ENCODE measurements around the gene UTP3. TPM values are rescaled to one million over a fixed set of nuclear protein-coding genes. Genes with fewer than 3 reads are reported as not detected.
"Not testable (repeated sequence)": the region's sequence is repeated elsewhere in the genome, so short reads cannot be mapped to it uniquely, and the experiment has no call there.

UTP3 gene
- total RNA-seq, 1 donor from 2014 or later, result 29.4 TPM

DNA sequence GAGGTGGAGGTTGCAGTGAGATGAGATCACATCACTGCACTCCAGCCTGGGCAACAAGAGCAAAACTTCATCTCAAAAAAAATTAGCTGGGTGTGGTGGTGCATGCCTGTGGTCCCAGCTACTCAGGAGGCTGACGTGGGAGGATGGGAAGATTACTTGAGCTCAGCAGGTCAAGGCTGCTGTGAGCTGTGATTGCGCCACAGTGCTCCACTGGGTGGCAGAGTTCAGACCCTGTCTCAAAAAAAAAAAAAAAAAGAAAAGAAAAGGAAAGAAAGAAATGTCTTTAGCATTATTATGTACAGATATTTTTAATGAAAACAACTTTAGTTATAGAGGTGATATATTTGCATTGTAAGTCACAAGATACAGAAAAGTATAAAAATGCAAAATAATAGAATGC lies 47.6 kb downstream of the UTP3 start:
- Mint-ChIP-seq H3K4me1 (ENCODE audit: unreplicated experiment) (peaks cover 28% of the 10 kb centered on the region), H3K27ac (ENCODE audit: unreplicated experiment) (peak overlapping the region; percentile 56)
- not testable (repeated sequence) for H3K36me3 Mint-ChIP-seq (ENCODE audit: unreplicated experiment); H3K4me3 Mint-ChIP-seq (ENCODE audit: unreplicated experiment); DNase-seq (ENCODE audit: extremely low spot score, unreplicated experiment); H3K27me3 Mint-ChIP-seq (ENCODE audit: unreplicated experiment); H3K9me3 Mint-ChIP-seq (ENCODE audit: unreplicated experiment)
- TF ChIP-seq, protein P1, sequence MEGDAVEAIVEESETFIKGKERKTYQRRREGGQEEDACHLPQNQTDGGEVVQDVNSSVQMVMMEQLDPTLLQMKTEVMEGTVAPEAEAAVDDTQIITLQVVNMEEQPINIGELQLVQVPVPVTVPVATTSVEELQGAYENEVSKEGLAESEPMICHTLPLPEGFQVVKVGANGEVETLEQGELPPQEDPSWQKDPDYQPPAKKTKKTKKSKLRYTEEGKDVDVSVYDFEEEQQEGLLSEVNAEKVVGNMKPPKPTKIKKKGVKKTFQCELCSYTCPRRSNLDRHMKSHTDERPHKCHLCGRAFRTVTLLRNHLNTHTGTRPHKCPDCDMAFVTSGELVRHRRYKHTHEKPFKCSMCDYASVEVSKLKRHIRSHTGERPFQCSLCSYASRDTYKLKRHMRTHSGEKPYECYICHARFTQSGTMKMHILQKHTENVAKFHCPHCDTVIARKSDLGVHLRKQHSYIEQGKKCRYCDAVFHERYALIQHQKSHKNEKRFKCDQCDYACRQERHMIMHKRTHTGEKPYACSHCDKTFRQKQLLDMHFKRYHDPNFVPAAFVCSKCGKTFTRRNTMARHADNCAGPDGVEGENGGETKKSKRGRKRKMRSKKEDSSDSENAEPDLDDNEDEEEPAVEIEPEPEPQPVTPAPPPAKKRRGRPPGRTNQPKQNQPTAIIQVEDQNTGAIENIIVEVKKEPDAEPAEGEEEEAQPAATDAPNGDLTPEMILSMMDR (IDR thresholded peaks at IDR 0.05), result peak; percentile 33

DNA sequence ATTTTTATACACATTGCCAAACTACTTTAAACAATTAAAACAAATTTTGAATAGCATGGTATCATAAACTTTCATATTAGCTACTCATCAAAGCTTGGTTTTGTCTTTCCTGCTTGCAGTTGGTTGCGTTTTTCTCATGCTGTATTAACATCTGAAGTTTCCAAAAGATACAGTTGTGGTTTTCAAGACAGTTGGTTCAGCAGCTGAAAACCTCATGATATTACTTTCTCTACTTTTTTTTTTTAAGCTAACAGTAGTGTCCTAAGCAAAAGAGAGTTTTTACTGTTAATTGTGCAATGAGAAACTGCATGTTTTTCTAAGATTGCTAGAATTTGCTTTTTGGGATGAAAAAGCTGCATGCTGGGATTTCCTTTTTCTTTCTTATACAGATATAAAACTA lies 48.7 kb downstream of the UTP3 start:
- Mint-ChIP-seq H3K4me1 (ENCODE audit: unreplicated experiment) (peaks cover 39% of the 10 kb centered on the region), H3K9me3 (ENCODE audit: unreplicated experiment) (no peaks in the 10 kb centered on the region), H3K36me3 (ENCODE audit: unreplicated experiment) (peaks cover 4% of the 10 kb centered on the region), H3K4me3 (ENCODE audit: unreplicated experiment) (no peak overlapping the region), H3K27ac (ENCODE audit: unreplicated experiment) (no peak overlapping the region), H3K27me3 (ENCODE audit: unreplicated experiment) (no peaks in the 10 kb centered on the region)
- TF ChIP-seq, protein P1 (IDR thresholded peaks at IDR 0.05), result no peak
- DNase-seq (ENCODE audit: extremely low spot score, unreplicated experiment), result no peak

DNA sequence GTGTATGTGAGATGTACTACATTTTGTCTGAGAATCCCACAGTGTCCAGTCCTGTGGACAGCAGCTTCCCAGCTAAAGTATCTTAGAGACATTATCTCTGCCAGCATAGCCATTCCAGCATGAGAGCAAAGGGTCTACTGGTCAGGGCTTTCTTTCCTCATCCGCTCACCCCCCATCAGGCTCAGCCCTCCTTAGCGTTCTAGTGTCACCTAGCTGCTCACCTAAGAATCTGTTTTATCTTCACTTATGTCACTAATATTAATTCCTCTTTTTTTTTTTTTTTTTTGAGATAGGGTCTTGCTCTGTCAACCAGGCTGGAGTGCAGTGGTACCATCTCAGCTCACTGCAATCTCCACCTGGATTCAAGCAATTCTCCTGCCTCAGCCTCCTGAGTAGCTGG lies 49.1 kb downstream of the UTP3 start:
- peaks cover 43% of the 10 kb centered on the region for H3K4me1 Mint-ChIP-seq (ENCODE audit: unreplicated experiment)
- no peak overlapping the region for H3K4me3 Mint-ChIP-seq (ENCODE audit: unreplicated experiment)
- no peaks in the 10 kb centered on the region for H3K9me3 Mint-ChIP-seq (ENCODE audit: unreplicated experiment)
- TF ChIP-seq, protein P1 (IDR thresholded peaks at IDR 0.05), result no peak
- DNase-seq (ENCODE audit: extremely low spot score, unreplicated experiment), result no peak
- no peak overlapping the region for H3K27ac Mint-ChIP-seq (ENCODE audit: unreplicated experiment)
- H3K36me3 Mint-ChIP-seq (ENCODE audit: unreplicated experiment), result peaks cover 2% of the 10 kb centered on the region
- H3K27me3 Mint-ChIP-seq (ENCODE audit: unreplicated experiment), result no peaks in the 10 kb centered on the region

DNA sequence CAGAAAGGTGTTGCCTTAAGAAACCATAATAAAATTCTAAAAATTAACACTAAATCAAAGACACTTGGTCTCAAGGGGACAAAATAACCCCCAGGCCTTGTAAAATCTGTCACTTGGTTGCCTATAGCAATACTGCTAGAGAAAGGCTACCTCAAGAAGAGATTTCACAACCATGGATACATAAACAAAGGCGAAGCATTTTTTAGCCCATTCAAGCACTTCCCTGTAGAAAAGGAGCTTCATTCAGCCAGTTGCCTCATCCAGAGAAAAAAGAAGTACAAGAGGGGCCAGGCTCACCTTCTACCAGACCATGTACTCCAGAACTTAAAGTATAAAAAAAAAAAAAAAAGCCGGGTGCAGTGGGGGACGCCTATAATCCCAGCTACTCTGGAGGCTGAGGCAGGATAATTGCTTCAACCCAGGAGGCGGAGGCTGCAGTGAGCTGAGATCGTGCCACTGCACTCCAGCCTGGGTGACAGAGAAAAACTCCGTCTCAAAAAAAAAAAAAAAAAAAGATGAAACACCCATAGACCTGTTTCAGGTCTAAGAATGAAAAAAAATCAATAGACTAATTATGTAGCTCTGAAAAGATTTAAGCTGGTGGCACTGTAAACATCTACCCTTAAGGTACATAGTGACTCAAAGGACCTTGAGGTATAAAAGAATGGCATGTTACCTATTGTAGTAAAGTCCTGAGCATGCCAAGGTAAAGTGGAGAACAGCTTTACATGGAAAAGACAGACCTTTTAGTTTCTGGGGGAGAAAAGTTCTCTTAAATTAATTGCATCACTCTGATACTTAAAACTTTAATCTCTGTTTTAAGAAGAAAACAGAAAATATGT lies 51.4 kb downstream of the UTP3 start:
- DNase-seq (ENCODE audit: extremely low spot score, unreplicated experiment), result no peak

More for the DNA sequence above, 51.4 kb downstream of the UTP3 start:
- Mint-ChIP-seq H3K4me1 (ENCODE audit: unreplicated experiment) (peaks cover 46% of the 10 kb centered on the region), H3K27me3 (ENCODE audit: unreplicated experiment) (no peaks in the 10 kb centered on the region), H3K9me3 (ENCODE audit: unreplicated experiment) (no peaks in the 10 kb centered on the region), H3K27ac (ENCODE audit: unreplicated experiment) (no peak overlapping the region), H3K4me3 (ENCODE audit: unreplicated experiment) (no peak overlapping the region), H3K36me3 (ENCODE audit: unreplicated experiment) (peaks cover 6% of the 10 kb centered on the region)
- TF ChIP-seq, protein P1 (IDR thresholded peaks at IDR 0.05), result no peak

Other genes starting within 250 kb of the UTP3 start
- not detected in 2 replicates for gene MUC7, start 216.3 kb upstream of the UTP3 start, total RNA-seq
- gene AMTN, start 170.0 kb upstream of the UTP3 start, total RNA-seq, result not detected in 2 replicates
- not detected in 2 replicates for gene AMBN, start 96.3 kb upstream of the UTP3 start, total RNA-seq
- not detected in 2 replicates for gene ENAM, start 59.8 kb upstream of the UTP3 start, total RNA-seq
- not detected in 2 replicates for gene JCHAIN, start 22.0 kb upstream of the UTP3 start, total RNA-seq
- 73.5 and 73.8 TPM in 2 replicates for gene RUFY3, start 33.4 kb downstream of the UTP3 start, total RNA-seq
- 78.7 and 82.5 TPM in 2 replicates for gene GRSF1, start 151.4 kb downstream of the UTP3 start, total RNA-seq
- 25.6 and 26.0 TPM in 2 replicates for gene MOB1B, start 213.8 kb downstream of the UTP3 start, total RNA-seq